ENCODE measurements around the gene ST8SIA3.

Gene ST8SIA3

DNA sequence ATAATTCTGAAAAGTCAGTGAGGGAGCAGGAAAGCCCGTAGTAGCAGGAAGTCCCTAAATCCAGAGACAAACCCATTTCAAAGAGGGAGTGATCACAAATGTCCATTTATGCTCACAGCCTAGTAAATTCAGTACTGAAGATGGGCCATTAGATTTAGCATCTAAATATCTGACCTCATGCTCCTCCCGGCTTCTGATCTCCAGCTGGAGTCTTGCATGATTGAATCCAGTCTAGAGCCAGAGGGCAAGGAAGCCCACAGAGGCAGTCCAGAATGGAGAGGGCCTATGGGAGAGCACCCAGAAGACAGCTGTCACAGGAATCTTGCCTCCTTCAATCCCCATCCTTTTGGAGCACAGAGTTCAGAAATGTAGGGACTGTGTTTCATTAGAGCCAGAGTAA, 16.0 kb upstream of the ST8SIA3 start:
- H3K27me3 ChIP-seq (ENCODE audit: insufficient read depth, low read depth, severe bottlenecking): no peaks in the 10 kb centered on the region
- no peak for DNase-seq
- TF ChIP-seq CTCF (IDR thresholded peaks at IDR 0.05; ENCODE audit: low read depth, low read length): no peak

DNA sequence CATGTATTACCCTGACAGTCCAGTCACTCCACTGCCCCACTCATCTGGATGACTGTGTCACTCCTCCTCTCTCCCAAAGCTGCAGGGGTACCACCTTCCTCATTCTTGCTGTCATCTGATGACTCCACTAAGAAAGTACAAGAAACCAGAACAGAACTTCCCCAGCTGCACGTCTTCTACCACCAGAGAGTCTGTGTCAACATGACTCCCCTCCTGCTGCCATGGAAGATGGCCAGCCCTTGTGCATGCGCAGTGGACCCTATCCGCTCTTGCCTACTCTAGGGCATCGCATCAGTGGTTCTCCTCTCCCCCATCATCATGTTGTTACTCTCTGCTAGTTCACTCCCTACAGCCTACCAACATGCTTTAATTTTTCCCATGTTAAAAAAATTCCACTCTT, 14.5 kb upstream of the ST8SIA3 start:
- Histone ChIP-seq H3K27me3 (ENCODE audit: insufficient read depth, low read depth, severe bottlenecking) (no peaks in the 10 kb centered on the region), H3K36me3 (no peaks in the 10 kb centered on the region), H3K9me3 (ENCODE audit: severe bottlenecking) (no peaks in the 10 kb centered on the region), H3K4me3 (ENCODE audit: low read depth, low read length) (no peak overlapping the region), H3K27ac (no peak overlapping the region)
- no peak for DNase-seq
- no peak for TF ChIP-seq CTCF (IDR thresholded peaks at IDR 0.05; ENCODE audit: low read depth, low read length)

More for the DNA sequence above, 16.0 kb upstream of the ST8SIA3 start:
- H3K9me3 ChIP-seq (ENCODE audit: severe bottlenecking): no peaks in the 10 kb centered on the region
- no peaks in the 10 kb centered on the region for H3K36me3 ChIP-seq
- H3K27ac ChIP-seq: no peak overlapping the region
- H3K4me3 ChIP-seq (ENCODE audit: low read depth, low read length): no peak overlapping the region

DNA sequence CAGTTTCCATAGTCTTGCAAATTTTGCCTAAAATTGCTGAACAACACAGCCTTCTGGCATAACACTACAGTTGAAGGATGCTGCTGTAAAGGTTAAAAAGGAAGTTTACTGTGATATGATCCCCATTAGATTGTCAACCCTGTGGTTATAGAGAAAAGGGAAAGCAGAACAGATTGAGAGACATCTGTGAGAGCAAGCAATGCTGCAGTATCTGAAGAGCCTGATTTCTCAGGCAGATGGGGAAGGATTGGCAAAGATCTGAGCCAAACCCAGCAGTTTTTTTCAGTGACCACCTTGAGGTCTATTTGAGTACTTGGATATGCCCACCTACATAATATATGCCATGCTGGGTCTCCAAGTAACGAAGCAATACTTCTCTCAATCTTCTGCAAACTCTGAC, 8.5 kb upstream of the ST8SIA3 start:
- DNase-seq: no peak
- no peak overlapping the region for H3K4me3 ChIP-seq (ENCODE audit: low read depth, low read length)
- no peaks in the 10 kb centered on the region for H3K9me3 ChIP-seq (ENCODE audit: severe bottlenecking)
- no peaks in the 10 kb centered on the region for H3K36me3 ChIP-seq
- TF ChIP-seq CTCF (IDR thresholded peaks at IDR 0.05; ENCODE audit: low read depth, low read length): no peak
- no peak overlapping the region for H3K27ac ChIP-seq
- no peaks in the 10 kb centered on the region for H3K27me3 ChIP-seq (ENCODE audit: insufficient read depth, low read depth, severe bottlenecking)

- Histone ChIP-seq H3K27me3 (ENCODE audit: insufficient read depth, low read depth, severe bottlenecking) (no peaks in the 10 kb centered on the region), H3K27ac (no peak overlapping the region), H3K4me3 (ENCODE audit: low read depth, low read length) (no peak overlapping the region), H3K9me3 (ENCODE audit: severe bottlenecking) (no peaks in the 10 kb centered on the region), H3K36me3 (no peaks in the 10 kb centered on the region)
- TF ChIP-seq CTCF (IDR thresholded peaks at IDR 0.05; ENCODE audit: low read depth, low read length): no peak
- DNase-seq: no peak
Observed at GRCh38 chr18:57346876-57347275, 5.5 kb upstream of the ST8SIA3 start.

DNA sequence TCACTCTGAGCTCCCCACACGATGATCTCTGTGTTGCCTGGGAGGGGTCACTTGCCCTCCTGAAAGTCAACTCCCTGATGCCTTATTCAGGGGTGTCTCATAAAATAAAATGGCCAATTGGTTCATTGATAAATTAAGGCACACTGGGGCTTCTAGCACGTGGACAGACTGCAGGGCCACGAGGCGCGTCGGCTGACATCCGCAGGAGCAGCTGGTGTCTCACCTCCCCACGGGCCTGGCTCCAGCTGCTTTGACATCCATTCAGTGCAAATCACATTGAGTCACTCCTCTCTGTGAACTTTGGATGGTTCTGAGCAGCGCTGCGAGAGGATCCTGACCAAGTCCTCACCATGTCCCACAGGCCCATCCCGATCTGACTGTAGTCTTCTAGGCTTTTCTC, 4.6 kb upstream of the ST8SIA3 start:
- no peak for DNase-seq
- Histone ChIP-seq H3K36me3 (peaks cover 1% of the 10 kb centered on the region; the same call in 1 of the 2 replicates), H3K9me3 (ENCODE audit: severe bottlenecking) (no peaks in the 10 kb centered on the region), H3K27ac (no peak overlapping the region), H3K27me3 (ENCODE audit: insufficient read depth, low read depth, severe bottlenecking) (no peaks in the 10 kb centered on the region), H3K4me3 (ENCODE audit: low read depth, low read length) (no peak overlapping the region)
- no peak for TF ChIP-seq CTCF (IDR thresholded peaks at IDR 0.05; ENCODE audit: low read depth, low read length)

DNA sequence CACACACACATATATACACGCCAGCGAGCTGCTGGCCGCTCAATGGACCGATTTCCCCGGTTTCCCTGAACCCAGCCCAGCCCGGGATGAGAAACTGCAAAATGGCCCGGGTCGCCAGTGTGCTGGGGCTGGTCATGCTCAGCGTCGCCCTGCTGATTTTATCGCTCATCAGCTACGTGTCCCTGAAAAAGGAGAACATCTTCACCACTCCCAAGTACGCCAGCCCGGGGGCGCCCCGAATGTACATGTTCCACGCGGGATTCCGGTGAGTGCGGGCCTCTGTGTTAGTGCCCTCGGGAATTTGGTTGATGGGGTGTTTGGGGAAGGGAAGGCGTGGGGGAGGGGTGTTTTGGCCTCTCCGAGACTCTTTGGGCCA, 392 bp downstream of the ST8SIA3 start:
- peak; percentile 59 for DNase-seq
- H3K36me3 ChIP-seq: peaks cover 31% of the 10 kb centered on the region
- no peak for TF ChIP-seq CTCF (IDR thresholded peaks at IDR 0.05; ENCODE audit: low read depth, low read length)
- peak overlapping the region; percentile 92 for H3K27ac ChIP-seq
- H3K27me3 ChIP-seq (ENCODE audit: insufficient read depth, low read depth, severe bottlenecking): no peaks in the 10 kb centered on the region
- H3K9me3 ChIP-seq (ENCODE audit: severe bottlenecking): no peaks in the 10 kb centered on the region
- H3K4me3 ChIP-seq (ENCODE audit: low read depth, low read length): peak overlapping the region; percentile 95
